Astrocyte (in vitro differentiated cells and primary cell): ENCODE data around the gene TTC7B. TPM values are rescaled to one million over a fixed set of nuclear protein-coding genes. Genes with fewer than 3 reads are reported as not detected.

ENCODE experiments used
- DNase-seq: peaks from one replicate; pipeline ENCODE4 v3.0.0-alpha.2; 2010; ENCODE audit warnings: low read depth
- FAIRE-seq: peaks from 2 replicates; lab custom pipeline; 2011; peaks lifted over from hg19 to GRCh38; lab: Jason Lieb, UNC
- H2AFZ ChIP-seq: 2 replicates; pipeline ENCODE4 v1.6.0; 2012; ENCODE audit warnings: low read depth, low read length, inconsistent platforms
- H3K27ac ChIP-seq: 2 replicates; pipeline ENCODE4 v1.5.1; 2011; ENCODE audit warnings: low read depth, low read length, inconsistent platforms
- H3K27me3 ChIP-seq: 2 replicates; pipeline ENCODE4 v1.6.0; 2011; ENCODE audit warnings: low read length, inconsistent platforms; ENCODE audit not compliant: insufficient read depth
- H3K36me3 ChIP-seq: 2 replicates; pipeline ENCODE4 v1.5.1; 2011; ENCODE audit warnings: low read length, inconsistent platforms; ENCODE audit not compliant: insufficient read depth
- H3K4me1 ChIP-seq: 2 replicates; pipeline ENCODE4 v1.5.1; 2011; ENCODE audit warnings: low read length, inconsistent platforms; ENCODE audit not compliant: insufficient read depth
- H3K4me2 ChIP-seq: 2 replicates; pipeline ENCODE4 v1.6.0; 2012; ENCODE audit warnings: low read length, inconsistent platforms
- H3K4me3 ChIP-seq: 2 replicates; pipeline ENCODE4 v1.5.1; 2011; ENCODE audit warnings: low read depth, mild to moderate bottlenecking, low read length, inconsistent platforms; ENCODE audit not compliant: insufficient read depth
- H3K79me2 ChIP-seq: 2 replicates; pipeline ENCODE4 v1.6.0; 2012; ENCODE audit warnings: mild to moderate bottlenecking, low read length, inconsistent platforms; ENCODE audit not compliant: insufficient read depth
- H3K9ac ChIP-seq: 2 replicates; pipeline ENCODE4 v1.6.0; 2012; ENCODE audit warnings: mild to moderate bottlenecking, low read length, inconsistent platforms
- H3K9me3 ChIP-seq: 2 replicates; pipeline ENCODE4 v1.5.1; 2012; ENCODE audit warnings: low read depth, mild to moderate bottlenecking, low read length, inconsistent platforms; ENCODE audit not compliant: insufficient read depth
- H4K20me1 ChIP-seq: 2 replicates; pipeline ENCODE4 v1.6.0; 2012; ENCODE audit warnings: low read length, inconsistent platforms; ENCODE audit not compliant: insufficient read depth
- H3K27ac Mint-ChIP-seq: one replicate; pipeline ENCODE4 v1.8.0; 2021; ENCODE audit warnings: mild to moderate bottlenecking, mixed read lengths; ENCODE audit not compliant: unreplicated experiment
- H3K27me3 Mint-ChIP-seq: one replicate; pipeline ENCODE4 v1.8.0; 2021; ENCODE audit warnings: low read depth, mixed read lengths; ENCODE audit not compliant: unreplicated experiment
- H3K36me3 Mint-ChIP-seq: one replicate; pipeline ENCODE4 v1.8.0; 2021; ENCODE audit warnings: low read depth, mixed read lengths; ENCODE audit not compliant: unreplicated experiment
- H3K4me1 Mint-ChIP-seq: one replicate; pipeline ENCODE4 v1.8.0; 2021; ENCODE audit warnings: low read depth, mixed read lengths; ENCODE audit not compliant: unreplicated experiment
- H3K4me3 Mint-ChIP-seq: one replicate; pipeline ENCODE4 v1.8.0; 2021; ENCODE audit warnings: mild to moderate bottlenecking, moderate library complexity, mixed read lengths; ENCODE audit not compliant: unreplicated experiment
- H3K9me3 Mint-ChIP-seq: one replicate; pipeline ENCODE4 v1.8.0; 2021; ENCODE audit warnings: mild to moderate bottlenecking, mixed read lengths; ENCODE audit not compliant: unreplicated experiment
- CTCF ChIP-seq: IDR thresholded peaks from 2 replicates; pipeline ENCODE4 v1.5.1; 2011; ENCODE audit warnings: low read depth, mild to moderate bottlenecking, inconsistent platforms, low read length, moderate library complexity; ENCODE audit not compliant: insufficient read depth
- EZH2 ChIP-seq: IDR thresholded peaks from 2 replicates; pipeline ENCODE4 v1.6.1; 2012; ENCODE audit warnings: mild to moderate bottlenecking, low read length, inconsistent platforms; ENCODE audit not compliant: insufficient read depth
- total RNA-seq: library from RNA; stranded (reverse); gene quantifications from 2 replicates; pipeline ENCODE4 v1.2.1, GENCODE V29; 2021

The TTC7B gene
- total RNA-seq, 1 donor from 2014 or later = 42.1 TPM

GRCh38 chr14:90784621-90785270 lies 31.5 kb downstream of the TTC7B start:
- H3K4me2 ChIP-seq = no peak overlapping the region
- TF ChIP-seq EZH2 = no peak
- no peak for TF ChIP-seq CTCF
- DNase-seq = no peak
- H3K4me3 ChIP-seq = no peak overlapping the region
- Mint-ChIP-seq H3K4me3 (no peak overlapping the region), H3K9me3 (no peaks in the 10 kb centered on the region), H3K36me3 (peaks cover 19% of the 10 kb centered on the region), H3K27me3 (no peaks in the 10 kb centered on the region), H3K4me1 (no peaks in the 10 kb centered on the region), H3K27ac (no peak overlapping the region)
- H3K27ac ChIP-seq = no peak overlapping the region
- peaks cover 16% of the 10 kb centered on the region for H4K20me1 ChIP-seq
- no peak overlapping the region for H3K9ac ChIP-seq
- no peak for FAIRE-seq
- H3K79me2 ChIP-seq = no peaks in the 10 kb centered on the region
- no peak overlapping the region for H2AFZ ChIP-seq
- H3K4me1 ChIP-seq = peaks cover 9% of the 10 kb centered on the region
- H3K27me3 ChIP-seq = no peaks in the 10 kb centered on the region
- H3K9me3 ChIP-seq = no peaks in the 10 kb centered on the region
- H3K36me3 ChIP-seq = no peaks in the 10 kb centered on the region

- H3K4me3 Mint-ChIP-seq = no peak overlapping the region
- no peaks in the 10 kb centered on the region for H3K27me3 ChIP-seq
- no peak overlapping the region for H3K27ac ChIP-seq
- H3K36me3 Mint-ChIP-seq = peaks cover 19% of the 10 kb centered on the region
- H2AFZ ChIP-seq = no peak overlapping the region
- peaks cover 9% of the 10 kb centered on the region for H3K4me1 ChIP-seq
- peaks cover 16% of the 10 kb centered on the region for H4K20me1 ChIP-seq
- H3K79me2 ChIP-seq = no peaks in the 10 kb centered on the region
- no peak overlapping the region for H3K4me3 ChIP-seq
- no peak for TF ChIP-seq EZH2
- H3K9ac ChIP-seq = no peak overlapping the region
- no peaks in the 10 kb centered on the region for H3K27me3 Mint-ChIP-seq
- no peaks in the 10 kb centered on the region for H3K36me3 ChIP-seq
- H3K27ac Mint-ChIP-seq = no peak overlapping the region
- DNase-seq (no peak), FAIRE-seq (no peak)
- no peak overlapping the region for H3K4me2 ChIP-seq
- no peaks in the 10 kb centered on the region for H3K9me3 Mint-ChIP-seq
- no peaks in the 10 kb centered on the region for H3K9me3 ChIP-seq
- H3K4me1 Mint-ChIP-seq = no peaks in the 10 kb centered on the region
Measured at GRCh38 chr14:90783344-90783743, 32.9 kb downstream of the TTC7B start.

- TF ChIP-seq CTCF (no peak), EZH2 (no peak)
- H3K9me3 Mint-ChIP-seq = no peaks in the 10 kb centered on the region
- no peak overlapping the region for H3K4me3 Mint-ChIP-seq
- H3K9ac ChIP-seq = no peak overlapping the region
- H3K36me3 Mint-ChIP-seq = peaks cover 19% of the 10 kb centered on the region
- no peak overlapping the region for H2AFZ ChIP-seq
- H3K79me2 ChIP-seq = no peaks in the 10 kb centered on the region
- peaks cover 9% of the 10 kb centered on the region for H3K4me1 ChIP-seq
- H3K27me3 Mint-ChIP-seq = no peaks in the 10 kb centered on the region
- H3K9me3 ChIP-seq = no peaks in the 10 kb centered on the region
- FAIRE-seq (no peak), DNase-seq (no peak)
- H3K4me3 ChIP-seq = no peak overlapping the region
- H3K27ac ChIP-seq = no peak overlapping the region
- peaks cover 16% of the 10 kb centered on the region for H4K20me1 ChIP-seq
- H3K27me3 ChIP-seq = no peaks in the 10 kb centered on the region
- H3K27ac Mint-ChIP-seq = no peak overlapping the region
- no peaks in the 10 kb centered on the region for H3K4me1 Mint-ChIP-seq
- H3K4me2 ChIP-seq = no peak overlapping the region
- no peaks in the 10 kb centered on the region for H3K36me3 ChIP-seq
Measured at GRCh38 chr14:90782892-90783291, 33.3 kb downstream of the TTC7B start.
